Neutrophil (primary cell): ENCODE results near the gene KLHL30.

Experiments used
- H3K27ac ChIP-seq: fragments of 200-600 bp; sonication (generic); 2 replicates; pipeline ENCODE4 v1.5.1; 2016; ENCODE audit warnings: mild to moderate bottlenecking, moderate library complexity
- H3K27me3 ChIP-seq: fragments of 200-600 bp; sonication (generic); 2 replicates; pipeline ENCODE4 v1.6.0; 2016; ENCODE audit warnings: mild to moderate bottlenecking
- H3K36me3 ChIP-seq: fragments of 200-600 bp; sonication (generic); 2 replicates; pipeline ENCODE4 v1.5.1; 2017
- H3K4me1 ChIP-seq, 2 experiments: fragments of 200-600 bp in 1 of 2; sonication (generic) in 1 of 2; 1 replicate in 1 of 2; 2 replicates in 1 of 2; pipeline versions ENCODE4 v1.5.1 to v1.6.1; 2013 to 2016; ENCODE audit warnings: low read depth in 1 of 2, low read length in 1 of 2, mild to moderate bottlenecking in 1 of 2, moderate library complexity in 1 of 2; ENCODE audit not compliant: control insufficient read depth in 1 of 2, insufficient read depth in 1 of 2
- H3K4me3 ChIP-seq, 2 experiments: fragments of 200-600 bp in 1 of 2; sonication (generic) in 1 of 2; 1 replicate in 1 of 2; 2 replicates in 1 of 2; pipeline ENCODE4 v1.5.1; 2013 to 2016; ENCODE audit warnings: low read depth in 1 of 2, low read length in 1 of 2, mild to moderate bottlenecking in 1 of 2, moderate library complexity in 1 of 2
- H3K9me3 ChIP-seq: fragments of 200-600 bp; sonication (generic); 2 replicates; pipeline ENCODE4 v1.5.1; 2016
- CTCF ChIP-seq: fragments of 200-600 bp; sonication (generic); IDR thresholded peaks from 2 replicates; pipeline ENCODE4 v1.5.1; 2016; ENCODE audit warnings: antibody characterized with exemption

The KLHL30 gene

GRCh38 chr2:238104691-238105371 is 33.6 kb upstream of the KLHL30 start:
- no peaks in the 10 kb centered on the region for H3K4me1 ChIP-seq
- no peaks in the 10 kb centered on the region for H3K36me3 ChIP-seq
- TF ChIP-seq CTCF = no peak
- peaks cover 7% of the 10 kb centered on the region for H3K27me3 ChIP-seq
- no peaks in the 10 kb centered on the region for H3K9me3 ChIP-seq
- H3K4me3 ChIP-seq = no peak overlapping the region
- H3K27ac ChIP-seq = no peak overlapping the region

- H3K36me3 ChIP-seq = no peaks in the 10 kb centered on the region
- no peaks in the 10 kb centered on the region for H3K4me1 ChIP-seq
- no peaks in the 10 kb centered on the region for H3K27me3 ChIP-seq
- H3K4me3 ChIP-seq = no peak overlapping the region
- H3K9me3 ChIP-seq = no peaks in the 10 kb centered on the region
- TF ChIP-seq CTCF = no peak
- H3K27ac ChIP-seq = no peak overlapping the region
Measured at GRCh38 chr2:238105506-238106338, 32.7 kb upstream of the KLHL30 start.

- Histone ChIP-seq H3K27ac (no peak overlapping the region), H3K27me3 (no peaks in the 10 kb centered on the region), H3K9me3 (no peaks in the 10 kb centered on the region), H3K4me3 (no peak overlapping the region), H3K4me1 (no peaks in the 10 kb centered on the region), H3K36me3 (no peaks in the 10 kb centered on the region)
- no peak for TF ChIP-seq CTCF
Measured at GRCh38 chr2:238106339-238106697, 32.1 kb upstream of the KLHL30 start.

- no peaks in the 10 kb centered on the region for H3K27me3 ChIP-seq
- no peak for TF ChIP-seq CTCF
- H3K4me3 ChIP-seq = no peak overlapping the region
- no peak overlapping the region for H3K27ac ChIP-seq
- H3K4me1 ChIP-seq = no peaks in the 10 kb centered on the region
- no peaks in the 10 kb centered on the region for H3K9me3 ChIP-seq
- H3K36me3 ChIP-seq = no peaks in the 10 kb centered on the region
Measured at GRCh38 chr2:238106698-238107524, 31.6 kb upstream of the KLHL30 start.

GRCh38 chr2:238107525-238108422 is 30.7 kb upstream of the KLHL30 start:
- Histone ChIP-seq H3K27ac (no peak overlapping the region), H3K9me3 (no peaks in the 10 kb centered on the region), H3K27me3 (no peaks in the 10 kb centered on the region), H3K36me3 (no peaks in the 10 kb centered on the region), H3K4me1 (no peaks in the 10 kb centered on the region), H3K4me3 (no peak overlapping the region)
- no peak for TF ChIP-seq CTCF
